K562 (cell line): ENCODE data around the gene OPRD1. TPM values are rescaled to one million over a fixed set of nuclear protein-coding genes. Genes with fewer than 3 reads are reported as not detected.
A peak's percentile ranks its signal among the peaks of the same experiment; 100 is the strongest.

Experiments used
- ARID1B ChIP-seq: fragments of 450-650 bp; IDR thresholded peaks from 2 replicates; pipeline ENCODE4 v1.6.1; 2016; ENCODE audit warnings: antibody characterized with exemption, mild to moderate bottlenecking, inconsistent platforms
- CEBPG ChIP-seq, 3 experiments: fragments of 200-800 bp in 1 of 3; sonication (Bioruptor generic) in 1 of 3; sonication (generic) in 1 of 3; formaldehyde crosslinking in 1 of 3; IDR thresholded peaks in 2 of 3; conservative IDR thresholded peaks in 1 of 3; 2 replicates each; pipeline versions ENCODE4 v1.6.1 to v1.8.0; 2016 to 2022; ENCODE audit warnings: missing compliant biosample characterization in 2 of 3, missing genetic modification characterization in 2 of 3, mild to moderate bottlenecking in 1 of 3, missing genetic modification reagents in 1 of 3
- CREM ChIP-seq: IDR thresholded peaks from 2 replicates; pipeline ENCODE4 v1.6.1; 2014; ENCODE audit warnings: antibody characterized with exemption, low read depth
- HOXB6 ChIP-seq: fragments of 250-450 bp; sonication (Bioruptor Pico); IDR thresholded peaks from 2 replicates; pipeline ENCODE4 v1.5.1; 2022; ENCODE audit warnings: mild to moderate bottlenecking, borderline replicate concordance
- NR2C1 ChIP-seq, 2 experiments: fragments of 450-650 bp; IDR thresholded peaks; 2 replicates each; pipeline ENCODE4 v1.6.1; 2017; ENCODE audit warnings: mild to moderate bottlenecking in 2 of 2, antibody characterized with exemption in 1 of 2, inconsistent platforms in 1 of 2, missing compliant biosample characterization in 1 of 2, missing genetic modification characterization in 1 of 2
- NR4A1 ChIP-seq, 2 experiments: fragments of 250-450 bp in 1 of 2; fragments of 450-650 bp in 1 of 2; sonication (Bioruptor Pico) in 1 of 2; IDR thresholded peaks; 2 replicates each; pipeline versions ENCODE4 v1.4.0 to v1.6.1; 2016 to 2020; ENCODE audit warnings: mild to moderate bottlenecking in 2 of 2, missing compliant biosample characterization in 1 of 2, missing genetic modification characterization in 1 of 2, moderate library complexity in 1 of 2
- PHF20 ChIP-seq: fragments of 450-650 bp; IDR thresholded peaks from 2 replicates; pipeline ENCODE4 v1.6.1; 2018; ENCODE audit not compliant: partially characterized antibody
- PRMT5 ChIP-seq: sonication (generic); formaldehyde crosslinking; IDR thresholded peaks from 2 replicates; pipeline ENCODE4 v1.5.0; 2020; ENCODE audit warnings: missing genetic modification reagents
- RBFOX2 ChIP-seq: fragments of 200-400 bp; formaldehyde crosslinking; IDR thresholded peaks from 2 replicates; pipeline ENCODE4 v1.6.1; 2017; ENCODE audit warnings: low read depth, mild to moderate bottlenecking, low read length, moderate library complexity
- U2AF1 ChIP-seq: fragments of 200-400 bp; formaldehyde crosslinking; optimal IDR thresholded peaks from 2 replicates; pipeline ENCODE3; 2017; ENCODE audit warnings: mild to moderate bottlenecking, low read depth, low read length, moderate library complexity
- XRCC5 ChIP-seq: fragments of 200-400 bp; formaldehyde crosslinking; IDR thresholded peaks from 2 replicates; pipeline ENCODE4 v1.6.1; 2017; ENCODE audit warnings: low read depth, mild to moderate bottlenecking, low read length
- ZNF436 ChIP-seq: fragments of 250-450, 450-650 bp; sonication (Bioruptor Pico); formaldehyde crosslinking; IDR thresholded peaks from 2 replicates; pipeline ENCODE4 v1.7.0; 2020; ENCODE audit warnings: mild to moderate bottlenecking
- ZNF644 ChIP-seq: fragments of 200-800 bp; sonication (Bioruptor generic); IDR thresholded peaks from 2 replicates; pipeline ENCODE4 v1.6.1; 2016; ENCODE audit warnings: low read depth, missing genetic modification characterization, missing compliant biosample characterization
- polyA plus RNA-seq, 8 experiments: library from polyadenylated mRNA; depleted of rRNA in 4 of 8; stranded (reverse) in 5 of 8; unstranded in 3 of 8; fragments of >200 nt; fragmentation: Nextera tagmentation in 2 of 8; fragmentation: Illumina TruSeq in 1 of 8; extraction: Ambion mirVana in 2 of 8; extraction: Trizol in 1 of 8; gene quantifications; 2 replicates each; pipeline versions ENCODE4 v1.2.1 to v1.2.3, GENCODE V29; 2011 to 2014; ENCODE audit warnings: inconsistent platforms in 1 of 8, missing spikeins in 1 of 8
- total RNA-seq, 7 experiments: library from RNA; depleted of rRNA in 6 of 7; stranded (reverse); fragments of >200 nt in 6 of 7; fragmentation: Illumina TruSeq in 2 of 7; extraction: Trizol in 2 of 7; gene quantifications; 2 replicates each; pipeline versions ENCODE4 v1.2.1 to v1.2.3, GENCODE V29; 2011 to 2021; ENCODE audit warnings: low replicate concordance in 1 of 7
- TF ChIP-seq, protein P1 (sequence below): fragments of 250-450 bp; sonication (Bioruptor Pico); IDR thresholded peaks from 2 replicates; pipeline ENCODE4 v1.8.0; 2021; ENCODE audit warnings: mild to moderate bottlenecking, moderate library complexity
- TF ChIP-seq, protein P2 (sequence below): fragments of 250-450 bp; sonication (Bioruptor Pico); IDR thresholded peaks from 2 replicates; pipeline ENCODE4 v1.8.0; 2022; ENCODE audit warnings: inconsistent platforms, mild to moderate bottlenecking, moderate library complexity, borderline replicate concordance
- TF ChIP-seq, protein P3 (sequence below): fragments of 250-450 bp; sonication (Bioruptor Pico); IDR thresholded peaks from 2 replicates; pipeline ENCODE4 v1.5.0; 2021
- TF ChIP-seq, protein P4 (sequence below), 3 experiments: fragments of 200-800 bp in 1 of 3; sonication (Bioruptor generic) in 1 of 3; sonication (generic) in 1 of 3; formaldehyde crosslinking in 1 of 3; IDR thresholded peaks; 2 replicates each; pipeline versions ENCODE4 v1.6.1 to v1.8.0; 2016 to 2022; ENCODE audit warnings: mild to moderate bottlenecking in 2 of 3, missing compliant biosample characterization in 2 of 3, missing genetic modification characterization in 2 of 3, missing genetic modification reagents in 1 of 3
- TF ChIP-seq, protein P5 (sequence below): fragments of 450-650 bp; formaldehyde crosslinking; IDR thresholded peaks from 2 replicates; pipeline ENCODE4 v1.4.0; 2022; ENCODE audit warnings: missing genetic modification characterization

Gene OPRD1
- total and polyA plus RNA-seq, 9 of the 15 experiments (the other 6 are each of a cell fraction or from before 2014, with no cell fraction given) = under 0.01 to 0.03 (median under 0.01) TPM; not detected in 6

DNA sequence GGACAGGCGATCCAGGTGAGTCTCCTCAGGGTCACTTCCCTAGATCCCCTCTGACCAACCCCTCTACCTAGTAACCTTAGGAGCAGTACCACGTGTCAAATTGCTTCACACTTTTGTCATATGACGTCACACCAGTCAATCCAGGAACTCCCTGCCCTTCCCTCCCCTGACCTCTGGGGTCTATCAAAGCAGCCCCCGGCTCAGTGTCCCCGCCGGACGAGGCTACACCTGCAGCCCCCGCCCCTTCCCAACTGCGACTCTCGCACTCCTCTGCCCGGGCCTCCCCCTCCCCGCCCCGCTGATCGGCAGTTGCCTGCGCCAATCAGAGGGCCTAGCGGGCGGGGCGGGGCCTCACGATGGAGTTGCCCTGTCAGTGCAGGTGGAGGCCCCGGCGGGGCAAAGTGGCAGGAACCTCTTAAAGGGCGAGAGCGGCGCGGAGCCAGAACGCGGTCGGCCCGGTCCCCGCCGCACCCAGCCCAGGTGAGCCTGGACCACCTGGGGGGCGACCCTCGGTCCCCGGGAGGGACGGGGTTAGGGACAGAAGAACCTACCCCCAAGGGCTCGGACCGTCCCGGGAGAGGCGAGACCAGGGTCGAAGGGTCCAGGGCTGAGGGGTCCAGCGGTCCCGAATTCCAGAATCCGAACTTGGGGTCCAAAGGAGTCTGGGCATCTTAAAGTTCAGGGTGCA lies 74.9 kb downstream of the OPRD1 start (continued):
- TF ChIP-seq, protein P1, sequence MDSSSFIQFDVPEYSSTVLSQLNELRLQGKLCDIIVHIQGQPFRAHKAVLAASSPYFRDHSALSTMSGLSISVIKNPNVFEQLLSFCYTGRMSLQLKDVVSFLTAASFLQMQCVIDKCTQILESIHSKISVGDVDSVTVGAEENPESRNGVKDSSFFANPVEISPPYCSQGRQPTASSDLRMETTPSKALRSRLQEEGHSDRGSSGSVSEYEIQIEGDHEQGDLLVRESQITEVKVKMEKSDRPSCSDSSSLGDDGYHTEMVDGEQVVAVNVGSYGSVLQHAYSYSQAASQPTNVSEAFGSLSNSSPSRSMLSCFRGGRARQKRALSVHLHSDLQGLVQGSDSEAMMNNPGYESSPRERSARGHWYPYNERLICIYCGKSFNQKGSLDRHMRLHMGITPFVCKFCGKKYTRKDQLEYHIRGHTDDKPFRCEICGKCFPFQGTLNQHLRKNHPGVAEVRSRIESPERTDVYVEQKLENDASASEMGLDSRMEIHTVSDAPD = peak; percentile 45; the same call in 1 of the 2 replicates
- TF ChIP-seq PHF20 = no peak
- TF ChIP-seq, protein P2, sequence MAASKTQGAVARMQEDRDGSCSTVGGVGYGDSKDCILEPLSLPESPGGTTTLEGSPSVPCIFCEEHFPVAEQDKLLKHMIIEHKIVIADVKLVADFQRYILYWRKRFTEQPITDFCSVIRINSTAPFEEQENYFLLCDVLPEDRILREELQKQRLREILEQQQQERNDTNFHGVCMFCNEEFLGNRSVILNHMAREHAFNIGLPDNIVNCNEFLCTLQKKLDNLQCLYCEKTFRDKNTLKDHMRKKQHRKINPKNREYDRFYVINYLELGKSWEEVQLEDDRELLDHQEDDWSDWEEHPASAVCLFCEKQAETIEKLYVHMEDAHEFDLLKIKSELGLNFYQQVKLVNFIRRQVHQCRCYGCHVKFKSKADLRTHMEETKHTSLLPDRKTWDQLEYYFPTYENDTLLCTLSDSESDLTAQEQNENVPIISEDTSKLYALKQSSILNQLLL (CRISPR knock-in tag) = no peak
- no peak for TF ChIP-seq U2AF1
- TF ChIP-seq, protein P3, sequence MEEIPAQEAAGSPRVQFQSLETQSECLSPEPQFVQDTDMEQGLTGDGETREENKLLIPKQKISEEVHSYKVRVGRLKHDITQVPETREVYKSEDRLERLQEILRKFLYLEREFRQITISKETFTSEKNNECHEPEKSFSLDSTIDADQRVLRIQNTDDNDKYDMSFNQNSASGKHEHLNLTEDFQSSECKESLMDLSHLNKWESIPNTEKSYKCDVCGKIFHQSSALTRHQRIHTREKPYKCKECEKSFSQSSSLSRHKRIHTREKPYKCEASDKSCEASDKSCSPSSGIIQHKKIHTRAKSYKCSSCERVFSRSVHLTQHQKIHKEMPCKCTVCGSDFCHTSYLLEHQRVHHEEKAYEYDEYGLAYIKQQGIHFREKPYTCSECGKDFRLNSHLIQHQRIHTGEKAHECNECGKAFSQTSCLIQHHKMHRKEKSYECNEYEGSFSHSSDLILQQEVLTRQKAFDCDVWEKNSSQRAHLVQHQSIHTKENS (CRISPR knock-in tag) = no peak
- peak; percentile 95 for TF ChIP-seq CREM
- peak; percentile 94 for TF ChIP-seq RBFOX2
- TF ChIP-seq, protein P4, sequence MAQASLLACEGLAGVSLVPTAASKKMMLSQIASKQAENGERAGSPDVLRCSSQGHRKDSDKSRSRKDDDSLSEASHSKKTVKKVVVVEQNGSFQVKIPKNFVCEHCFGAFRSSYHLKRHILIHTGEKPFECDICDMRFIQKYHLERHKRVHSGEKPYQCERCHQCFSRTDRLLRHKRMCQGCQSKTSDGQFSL (CRISPR knock-in tag; IDR thresholded peaks at IDR 0.05) = 0 out of 2 replicates have a peak, but pooled peaks have one; percentile 41
- TF ChIP-seq, protein P4 (tag; IDR thresholded peaks at IDR 0.05) = no peak
- TF ChIP-seq ZNF436 (CRISPR knock-in tag) = peak; percentile 10; the same call in 1 of the 2 replicates
- TF ChIP-seq NR4A1 (CRISPR knock-in tag; IDR thresholded peaks at IDR 0.05) = no peak
- TF ChIP-seq NR4A1 (tag; IDR thresholded peaks at IDR 0.05) = peak; percentile 88
- TF ChIP-seq CEBPG (CRISPR knock-in tag; IDR thresholded peaks at IDR 0.05) = peak; percentile 90
- TF ChIP-seq CEBPG (tag; conservative IDR thresholded peaks at IDR 0.05 in 1 of 2, IDR thresholded peaks at IDR 0.05 in 1 of 2) = peak; percentile 92 to 99
- TF ChIP-seq ZNF644 (tag) = no peak
- no peak for TF ChIP-seq XRCC5
- TF ChIP-seq ARID1B = peak; percentile 62
- no peak for TF ChIP-seq HOXB6
- TF ChIP-seq PRMT5 = no peak
- TF ChIP-seq, protein P5, sequence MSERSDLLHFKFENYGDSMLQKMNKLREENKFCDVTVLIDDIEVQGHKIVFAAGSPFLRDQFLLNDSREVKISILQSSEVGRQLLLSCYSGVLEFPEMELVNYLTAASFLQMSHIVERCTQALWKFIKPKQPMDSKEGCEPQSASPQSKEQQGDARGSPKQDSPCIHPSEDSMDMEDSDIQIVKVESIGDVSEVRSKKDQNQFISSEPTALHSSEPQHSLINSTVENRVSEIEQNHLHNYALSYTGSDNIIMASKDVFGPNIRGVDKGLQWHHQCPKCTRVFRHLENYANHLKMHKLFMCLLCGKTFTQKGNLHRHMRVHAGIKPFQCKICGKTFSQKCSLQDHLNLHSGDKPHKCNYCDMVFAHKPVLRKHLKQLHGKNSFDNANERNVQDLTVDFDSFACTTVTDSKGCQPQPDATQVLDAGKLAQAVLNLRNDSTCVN (CRISPR knock-in tag) = 0 out of 2 replicates have a peak, but pooled peaks have one; percentile 21
- TF ChIP-seq NR2C1 (IDR thresholded peaks at IDR 0.05) = no peak
- peak; percentile 71 for TF ChIP-seq NR2C1 (tag; IDR thresholded peaks at IDR 0.05)
